HG02588 (cell line): ENCODE results near the gene CCP110.

ENCODE experiments used
- ATAC-seq: cut with Tn5 transposase; IDR thresholded peaks from one replicate; pipeline ENCODE4 v1.9.1; 2021; ENCODE audit warnings: mild to moderate bottlenecking, moderate library complexity; ENCODE audit not compliant: unreplicated experiment

CCP110 gene

GRCh38 chr16:19599968-19600716 lies 76.4 kb downstream of the CCP110 start:
- no peak for ATAC-seq

GRCh38 chr16:19601083-19601976 lies 77.6 kb downstream of the CCP110 start:
- ATAC-seq: no peak
